RWPE2 (cell line): Measurements from ENCODE around the gene USF2.

Source experiments
- ATAC-seq: fragments of 200-7000 bp; cut with Tn5 transposase; 3 replicates; pipeline ENCODE4 v1.9.1; 2021; ENCODE audit warnings: low read depth
- DNase-seq: peaks from one replicate; pipeline ENCODE4 v3.0.0-alpha.2; 2020; ENCODE audit warnings: low spot score
- H3K27ac ChIP-seq: fragments of 450-650 bp; 2 replicates; pipeline ENCODE4 v1.5.1; 2017; ENCODE audit warnings: mild to moderate bottlenecking; ENCODE audit not compliant: poor library complexity, severe bottlenecking
- H3K27me3 ChIP-seq: fragments of 250-450 bp; sonication (Bioruptor Pico); 2 replicates; pipeline ENCODE4 v1.5.1; 2021; ENCODE audit warnings: mild to moderate bottlenecking, moderate library complexity; ENCODE audit not compliant: insufficient read depth, poor library complexity, severe bottlenecking
- H3K36me3 ChIP-seq: fragments of 250-450 bp; sonication (Bioruptor Pico); 2 replicates; pipeline ENCODE4 v1.5.1; 2020; ENCODE audit warnings: low read depth, mild to moderate bottlenecking, moderate library complexity
- H3K4me1 ChIP-seq: fragments of 250-450 bp; sonication (Bioruptor Pico); 2 replicates; pipeline ENCODE4 v1.5.1; 2021; ENCODE audit warnings: mild to moderate bottlenecking, moderate library complexity; ENCODE audit not compliant: insufficient read depth, poor library complexity, severe bottlenecking
- H3K4me3 ChIP-seq: fragments of 250-450 bp; sonication (Bioruptor Pico); 2 replicates; pipeline ENCODE4 v1.5.1; 2021; ENCODE audit warnings: mild to moderate bottlenecking, moderate library complexity; ENCODE audit not compliant: severe bottlenecking
- H3K9me3 ChIP-seq: fragments of 250-450 bp; sonication (Bioruptor Pico); 2 replicates; pipeline ENCODE4 v1.5.1; 2021; ENCODE audit warnings: mild to moderate bottlenecking, moderate library complexity; ENCODE audit not compliant: severe bottlenecking
- TF ChIP-seq, protein P1 (sequence below): fragments of 450-650 bp; IDR thresholded peaks from one replicate; pipeline ENCODE4 v1.5.1; 2017; ENCODE audit warnings: mild to moderate bottlenecking, moderate library complexity; ENCODE audit not compliant: poor library complexity, severe bottlenecking

USF2 gene

DNA sequence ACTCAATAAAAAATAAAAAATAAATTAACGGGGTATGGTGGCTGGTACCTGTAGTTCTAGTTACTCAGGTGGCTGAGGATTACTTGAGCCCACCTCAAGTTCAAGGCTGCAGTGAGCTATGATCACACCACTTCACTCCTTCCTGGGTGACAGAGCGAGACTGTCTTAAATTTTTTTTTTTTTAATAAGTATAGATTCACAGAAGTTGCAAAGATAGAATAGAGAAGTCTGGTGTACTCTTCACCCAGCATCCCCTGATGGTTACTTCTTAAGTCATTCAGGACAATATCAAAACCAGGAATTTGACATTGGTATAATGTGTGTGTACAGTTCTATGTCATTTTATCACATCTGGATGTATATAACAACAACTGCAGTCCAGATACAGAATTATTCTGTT, 52.5 kb downstream of the USF2 start:
- no peak for ATAC-seq
- H3K27me3 ChIP-seq, result no peaks in the 10 kb centered on the region
- H3K27ac ChIP-seq, result no peak overlapping the region
- peaks cover 5% of the 10 kb centered on the region for H3K4me1 ChIP-seq
- no peaks in the 10 kb centered on the region for H3K36me3 ChIP-seq
- no peak for DNase-seq
- TF ChIP-seq, protein P1, sequence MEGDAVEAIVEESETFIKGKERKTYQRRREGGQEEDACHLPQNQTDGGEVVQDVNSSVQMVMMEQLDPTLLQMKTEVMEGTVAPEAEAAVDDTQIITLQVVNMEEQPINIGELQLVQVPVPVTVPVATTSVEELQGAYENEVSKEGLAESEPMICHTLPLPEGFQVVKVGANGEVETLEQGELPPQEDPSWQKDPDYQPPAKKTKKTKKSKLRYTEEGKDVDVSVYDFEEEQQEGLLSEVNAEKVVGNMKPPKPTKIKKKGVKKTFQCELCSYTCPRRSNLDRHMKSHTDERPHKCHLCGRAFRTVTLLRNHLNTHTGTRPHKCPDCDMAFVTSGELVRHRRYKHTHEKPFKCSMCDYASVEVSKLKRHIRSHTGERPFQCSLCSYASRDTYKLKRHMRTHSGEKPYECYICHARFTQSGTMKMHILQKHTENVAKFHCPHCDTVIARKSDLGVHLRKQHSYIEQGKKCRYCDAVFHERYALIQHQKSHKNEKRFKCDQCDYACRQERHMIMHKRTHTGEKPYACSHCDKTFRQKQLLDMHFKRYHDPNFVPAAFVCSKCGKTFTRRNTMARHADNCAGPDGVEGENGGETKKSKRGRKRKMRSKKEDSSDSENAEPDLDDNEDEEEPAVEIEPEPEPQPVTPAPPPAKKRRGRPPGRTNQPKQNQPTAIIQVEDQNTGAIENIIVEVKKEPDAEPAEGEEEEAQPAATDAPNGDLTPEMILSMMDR, result no peak
- no peaks in the 10 kb centered on the region for H3K9me3 ChIP-seq
- H3K4me3 ChIP-seq, result no peak overlapping the region

DNA sequence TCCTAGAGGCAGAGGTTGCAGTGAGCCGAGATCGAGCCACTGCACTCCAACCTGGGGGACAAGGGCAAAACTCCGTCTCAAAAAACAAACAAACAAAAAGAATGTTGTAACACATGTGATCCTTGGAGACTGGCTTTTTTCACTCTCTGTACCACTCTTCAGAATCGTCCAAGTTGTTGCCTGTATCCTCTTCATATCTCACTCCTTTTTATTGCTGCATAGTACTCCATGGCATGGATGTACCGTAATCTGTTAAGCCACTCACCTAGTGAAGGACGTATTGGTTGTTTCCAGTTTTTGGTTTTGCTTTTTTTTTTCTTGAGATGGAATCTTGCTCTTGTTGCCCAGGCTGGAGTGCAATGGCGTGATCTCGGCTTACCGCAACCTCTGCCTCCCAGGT, 53.3 kb downstream of the USF2 start:
- Histone ChIP-seq H3K9me3 (no peaks in the 10 kb centered on the region), H3K4me3 (no peak overlapping the region), H3K27ac (no peak overlapping the region), H3K36me3 (no peaks in the 10 kb centered on the region), H3K27me3 (no peaks in the 10 kb centered on the region), H3K4me1 (peaks cover 5% of the 10 kb centered on the region)
- TF ChIP-seq, protein P1, result no peak
- ATAC-seq, result no peak
- DNase-seq, result no peak

DNA sequence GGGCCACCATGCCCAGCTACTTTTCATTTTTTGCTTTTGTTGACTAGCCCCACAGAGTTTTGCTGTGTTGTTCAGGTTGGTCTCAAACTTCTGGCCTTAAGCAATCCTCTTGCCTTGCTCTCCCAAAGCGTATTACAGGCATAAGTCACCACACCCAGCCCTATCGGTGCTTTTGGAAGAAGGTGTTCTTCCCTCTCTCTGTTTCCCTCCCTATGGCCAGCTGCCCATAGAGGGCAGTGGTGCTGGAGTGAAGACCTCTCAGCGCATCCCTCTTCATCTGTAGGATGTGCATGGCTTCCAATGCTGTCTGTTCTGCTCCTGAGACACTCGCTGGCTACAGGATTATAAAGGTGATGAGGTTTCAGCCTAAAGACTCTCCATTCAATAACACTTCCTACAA, 58.9 kb downstream of the USF2 start:
- H3K36me3 ChIP-seq, result no peaks in the 10 kb centered on the region
- TF ChIP-seq, protein P1, result no peak
- H3K27me3 ChIP-seq, result no peaks in the 10 kb centered on the region
- no peaks in the 10 kb centered on the region for H3K9me3 ChIP-seq
- no peak overlapping the region for H3K4me3 ChIP-seq
- no peaks in the 10 kb centered on the region for H3K4me1 ChIP-seq
- ATAC-seq, result no peak
- DNase-seq, result no peak
- H3K27ac ChIP-seq, result no peak overlapping the region

DNA sequence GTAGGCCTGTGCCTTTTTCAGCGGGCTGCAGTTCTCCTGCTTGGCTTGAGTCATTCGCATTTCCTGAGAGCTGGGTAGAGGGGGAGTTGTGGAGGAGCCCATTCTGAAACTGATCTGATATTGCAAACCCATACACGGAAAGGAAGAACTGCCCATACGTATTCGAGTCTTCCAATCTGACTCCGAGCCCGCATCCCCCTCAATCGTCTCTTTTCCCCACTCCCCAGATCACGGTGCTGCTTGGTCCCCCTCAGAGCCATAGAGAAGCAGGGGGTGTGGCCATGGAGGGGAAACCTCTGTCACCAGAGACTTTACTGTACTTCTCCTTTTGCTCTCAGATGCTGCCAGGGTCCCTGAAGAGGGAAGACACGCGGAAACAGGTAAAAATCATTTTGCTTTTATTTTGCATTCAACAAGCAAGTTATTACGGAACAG, 60.1 kb downstream of the USF2 start, which contains the start of gene CD22:
Gene CD22, plus strand, starts transcription at position 337 of the 435 bp plus-strand sequence. CDS start 2,854 bp downstream, outside the sequence.
- Histone ChIP-seq H3K4me3 (no peak within 1 kb of the TSS), H3K36me3 (no peaks in the 10 kb centered on the region), H3K9me3 (no peaks in the 10 kb centered on the region), H3K27me3 (no peaks in the 10 kb centered on the region), H3K27ac (no peak within 1 kb of the TSS), H3K4me1 (no peaks in the 10 kb centered on the region)
- TF ChIP-seq, protein P1, result no peak
- ATAC-seq, result no peak
- no peak for DNase-seq

DNA sequence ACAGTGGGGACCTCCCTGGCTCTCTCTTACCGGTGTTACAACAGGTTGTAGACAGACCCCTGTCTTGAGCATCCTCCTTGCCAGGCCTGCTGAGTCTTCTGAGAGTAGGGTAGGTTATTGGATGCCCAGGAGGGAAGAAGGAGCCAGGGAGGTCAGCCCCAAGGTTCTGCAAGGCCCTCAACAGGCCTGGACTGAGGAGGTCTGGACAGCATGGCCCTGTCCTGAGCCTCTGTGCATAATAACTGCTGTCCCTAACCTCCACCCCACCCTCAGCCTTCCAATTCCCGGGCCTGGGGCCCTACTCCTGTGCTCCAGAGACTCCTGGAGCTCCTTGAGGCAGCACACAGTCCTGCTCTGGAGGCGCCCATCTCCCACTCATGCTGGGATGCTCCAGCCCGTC, 60.6 kb downstream of the USF2 start:
- TF ChIP-seq, protein P1, result no peak
- Histone ChIP-seq H3K4me1 (no peaks in the 10 kb centered on the region), H3K4me3 (no peak overlapping the region), H3K27ac (no peak overlapping the region), H3K36me3 (no peaks in the 10 kb centered on the region), H3K9me3 (no peaks in the 10 kb centered on the region), H3K27me3 (no peaks in the 10 kb centered on the region)
- no peak for DNase-seq
- no peak for ATAC-seq
